ENCODE data around the gene ZNF385B.
"Not testable (repeated sequence)": the region's sequence is repeated elsewhere in the genome, so short reads cannot be mapped to it uniquely, and the experiment has no call there.

The ZNF385B gene

GRCh38 chr2:179675435-179675834 is 186.0 kb downstream of the ZNF385B start:
- no peak for DNase-seq

DNA sequence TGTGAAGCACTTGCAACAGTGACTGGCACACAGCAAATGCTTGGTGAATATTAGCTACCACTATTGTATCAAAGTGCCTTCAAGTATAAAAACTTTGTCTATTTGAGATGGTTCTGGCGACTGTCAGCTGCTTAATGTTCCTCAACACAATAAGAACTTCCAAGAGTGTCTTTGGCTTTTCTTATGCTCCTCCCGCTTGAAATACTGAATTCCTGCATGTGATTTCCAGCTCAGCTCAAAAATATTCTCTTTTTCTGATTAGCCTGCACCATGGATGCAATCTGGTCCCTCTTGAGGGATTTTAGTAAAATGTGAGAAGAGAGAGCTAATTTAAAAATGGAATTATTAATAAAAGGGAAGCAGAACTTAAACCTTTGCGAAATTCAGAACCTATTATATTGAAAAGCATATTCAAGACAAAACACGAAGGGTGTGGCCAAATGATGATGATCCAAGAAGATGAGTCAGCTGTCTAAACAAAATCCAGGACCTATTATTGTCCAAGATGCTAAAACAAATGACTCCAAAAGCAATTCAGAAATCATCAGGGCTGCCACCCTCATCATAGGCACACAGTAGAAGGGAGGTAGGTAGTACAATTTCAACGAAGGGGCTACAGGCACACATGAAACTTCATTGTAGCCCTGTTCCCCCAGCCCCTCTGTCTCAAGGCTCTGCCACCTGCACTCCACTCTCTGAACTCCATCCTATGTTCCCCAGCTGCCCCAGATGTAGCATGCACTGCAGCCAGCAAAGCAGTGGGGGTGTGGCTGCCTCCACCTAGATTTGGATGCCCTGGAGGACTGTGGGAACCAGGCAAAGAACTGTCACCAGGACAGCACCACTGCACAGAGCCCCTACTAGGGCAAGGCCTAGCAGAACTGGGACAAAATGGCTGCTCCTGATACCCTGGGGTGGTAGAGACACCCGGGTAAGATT is 190.1 kb downstream of the ZNF385B start:
- DNase-seq = no peak

DNA sequence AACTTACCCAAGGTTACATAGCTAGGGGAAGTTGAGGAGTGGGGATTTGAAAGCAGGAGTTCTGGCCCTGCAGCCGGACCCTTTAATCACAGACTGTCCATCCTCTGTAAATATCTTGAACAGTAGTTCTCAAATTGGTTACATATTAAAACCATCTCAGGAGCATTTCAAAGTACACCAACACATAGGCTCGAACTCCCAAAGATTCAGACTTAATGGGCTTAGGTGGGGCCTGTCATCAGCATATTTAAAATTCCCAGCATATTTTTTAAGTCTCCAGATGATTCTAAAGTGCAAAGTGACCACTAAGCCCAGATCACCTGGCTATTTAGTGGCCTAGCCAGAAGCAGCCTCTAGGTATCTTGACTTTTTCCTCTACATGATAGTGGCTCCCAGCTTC is 192.2 kb downstream of the ZNF385B start:
- DNase-seq = no peak

DNA sequence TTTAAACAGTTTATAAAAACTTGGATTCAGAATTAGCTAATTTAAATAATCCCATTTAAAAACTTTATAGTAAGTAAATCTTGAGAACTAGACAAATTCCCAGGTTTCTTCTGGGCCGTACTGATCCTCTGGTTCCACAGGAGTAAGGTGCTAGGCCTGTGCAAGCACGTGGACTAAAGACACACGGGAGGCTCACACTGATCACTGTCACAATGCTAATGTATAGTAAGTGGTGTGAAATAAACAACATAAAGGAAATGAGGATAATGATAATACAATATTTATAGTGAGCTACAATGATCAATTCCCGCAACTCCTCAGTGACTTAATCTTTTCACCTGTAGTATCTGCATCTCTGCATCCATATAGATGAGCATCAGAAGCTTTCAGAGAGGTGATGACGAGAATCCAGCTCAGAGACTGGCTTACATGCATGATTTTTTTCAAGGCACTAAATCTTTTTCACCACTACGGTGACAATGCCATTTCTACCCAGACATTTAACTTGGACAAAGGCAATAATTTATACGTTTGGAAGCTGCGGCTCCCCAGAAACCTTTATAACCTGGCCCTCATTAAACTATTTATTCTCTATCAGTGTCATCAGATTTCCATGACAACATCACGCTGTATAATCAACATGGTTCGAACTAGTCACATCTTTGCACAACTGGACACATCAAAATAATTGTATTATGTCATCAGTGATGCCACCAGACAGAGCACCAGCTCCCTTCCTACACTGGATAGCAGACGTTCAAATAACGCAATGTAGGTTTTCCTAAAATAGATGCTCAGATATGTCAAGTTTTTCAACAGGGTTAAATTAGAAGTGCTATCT is 196.2 kb downstream of the ZNF385B start:
- DNase-seq = no peak

DNA sequence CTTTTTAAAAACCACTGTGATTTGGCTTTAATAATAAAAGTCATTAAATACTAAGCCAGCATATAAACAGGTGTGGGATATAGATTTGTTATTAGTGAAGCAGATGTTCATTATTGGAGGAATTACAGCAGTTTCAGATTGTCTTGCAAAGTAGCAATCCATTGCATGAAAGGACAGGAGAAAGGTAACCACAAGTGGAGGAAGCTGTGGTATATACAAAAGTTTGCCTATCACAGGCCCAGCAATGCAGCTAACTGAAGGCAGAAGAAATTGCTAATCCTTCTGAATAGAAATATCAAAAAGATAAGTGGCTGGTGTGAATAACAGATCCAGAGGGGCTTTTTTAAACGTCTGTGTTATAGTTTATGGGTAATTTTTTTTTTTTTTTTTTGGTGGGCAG is 199.4 kb downstream of the ZNF385B start:
- no peak for DNase-seq

- no peak for DNase-seq
These were observed 204.3 kb downstream of the ZNF385B start for GRCh38 chr2:179657068-179657595.

DNA sequence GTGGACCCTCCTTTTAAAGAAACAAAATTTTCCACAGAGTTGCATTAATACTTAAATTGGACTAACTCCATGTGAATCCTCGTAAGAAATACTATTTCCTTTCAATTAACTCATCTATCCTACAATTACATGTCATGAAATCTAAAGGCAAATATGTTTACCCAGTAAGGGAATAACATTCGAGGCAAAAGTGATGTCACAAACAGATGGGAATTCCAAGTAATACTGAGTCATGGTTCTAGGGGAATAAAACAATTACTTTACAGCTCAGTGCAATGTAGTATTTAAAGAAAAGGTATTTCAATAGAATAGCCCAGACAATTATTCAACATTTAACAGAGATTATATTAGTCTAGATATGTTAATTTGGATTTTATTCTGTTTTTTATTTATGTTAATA is 205.8 kb downstream of the ZNF385B start:
- DNase-seq = no peak

- DNase-seq = no peak
These were observed 206.6 kb downstream of the ZNF385B start for GRCh38 chr2:179654806-179655205.

- no peak for DNase-seq
These were observed 209.1 kb downstream of the ZNF385B start for GRCh38 chr2:179652296-179652695.

DNA sequence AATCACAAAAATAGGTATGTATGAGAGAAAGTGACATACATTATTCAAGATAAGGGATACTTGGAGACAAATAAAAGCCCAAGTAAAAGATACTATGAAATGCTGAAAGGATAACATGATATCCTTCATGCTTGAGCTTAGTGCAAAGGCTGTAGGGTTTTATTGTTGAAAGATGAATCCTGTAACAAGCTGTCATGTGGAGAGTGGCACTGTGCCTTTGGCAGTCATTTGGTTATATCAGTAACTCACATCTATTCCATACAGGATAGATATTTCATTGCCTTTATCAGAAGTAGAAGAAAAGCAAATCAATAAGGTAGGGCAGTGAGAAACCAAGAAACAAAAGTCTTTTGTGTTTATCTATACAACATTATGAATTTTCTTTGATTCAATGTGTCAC is 211.0 kb downstream of the ZNF385B start:
- no peak for DNase-seq

DNA sequence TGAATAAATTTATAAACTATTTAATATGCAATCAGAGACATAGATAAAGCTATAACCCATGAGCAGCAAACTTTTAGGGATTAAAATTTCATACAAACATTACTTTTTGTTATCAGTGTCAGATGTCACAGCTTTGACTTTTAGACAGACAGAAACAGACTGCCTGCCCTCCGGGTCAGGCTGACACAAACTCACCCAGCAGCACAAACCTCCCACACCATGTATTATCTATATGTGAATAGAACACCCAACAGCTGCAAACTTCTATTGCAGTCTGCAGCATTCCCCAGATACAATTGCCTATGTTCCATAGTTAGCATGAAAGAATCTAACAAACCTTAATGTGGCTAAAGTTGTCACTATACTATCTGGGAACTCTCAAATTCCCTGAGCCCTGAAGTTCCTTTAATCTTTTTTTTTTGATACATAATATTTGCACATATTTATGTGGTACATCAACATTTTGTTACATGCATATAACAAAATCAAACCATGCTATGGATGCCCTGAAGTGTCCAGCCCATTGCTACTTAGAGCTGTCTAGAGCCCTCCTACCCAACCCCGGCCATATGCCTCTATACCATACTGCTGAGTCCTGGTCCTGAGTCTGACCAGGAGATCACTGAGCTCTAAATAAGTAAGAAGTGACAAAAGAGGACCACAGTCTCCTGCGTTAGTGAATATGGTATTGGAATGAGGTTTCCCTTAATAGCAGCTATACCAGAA is 214.4 kb downstream of the ZNF385B start:
- no peak for DNase-seq

DNA sequence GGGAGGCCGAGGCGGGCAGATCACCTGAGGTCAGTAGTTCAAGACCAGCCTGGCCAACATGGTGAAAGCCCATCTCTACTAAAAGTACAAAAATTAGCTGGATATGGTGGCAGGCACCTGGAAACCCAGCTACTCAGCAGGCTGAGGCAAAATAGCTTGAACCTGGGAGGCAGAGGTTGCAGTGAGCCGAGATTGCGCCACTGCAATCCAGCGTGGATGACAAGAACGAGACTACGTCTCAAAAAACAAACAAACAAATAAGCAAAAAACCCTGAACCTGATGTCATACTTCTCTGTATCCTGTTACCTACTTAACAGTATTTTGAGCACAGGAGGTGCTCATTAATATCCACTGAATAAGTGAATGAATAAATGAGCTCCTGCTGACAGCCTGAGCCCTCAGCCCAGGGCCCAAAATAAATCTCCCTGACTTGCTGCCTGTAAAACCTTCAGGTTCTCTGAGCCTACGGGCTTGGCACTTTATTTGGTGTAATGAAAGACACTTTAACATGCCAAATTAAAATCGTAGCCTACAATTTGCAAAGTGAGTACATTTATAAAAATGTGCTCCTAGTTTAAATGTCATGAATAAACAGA is 215.1 kb downstream of the ZNF385B start:
- DNase-seq = no peak

DNA sequence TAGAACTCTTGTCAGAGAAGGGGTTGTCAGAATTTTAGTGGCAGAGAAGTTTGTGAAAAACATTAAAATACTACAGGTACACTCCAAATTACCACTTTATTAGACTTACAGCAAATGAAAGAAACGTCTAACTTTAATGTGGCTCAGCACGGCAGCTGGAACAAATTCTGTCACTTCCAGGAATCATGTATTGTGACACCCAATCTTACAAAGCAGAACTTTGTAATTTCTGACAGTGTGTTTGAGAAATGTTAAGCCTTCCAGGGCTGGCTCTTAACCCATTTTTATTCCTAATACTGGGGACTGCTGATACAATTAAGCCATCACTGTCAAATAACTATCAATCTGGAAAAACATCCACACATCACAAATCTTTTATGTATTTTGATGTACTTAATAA is 216.4 kb downstream of the ZNF385B start:
- DNase-seq = no peak

- no peak for DNase-seq
These were observed 218.9 kb downstream of the ZNF385B start for GRCh38 chr2:179642462-179642861.

DNA sequence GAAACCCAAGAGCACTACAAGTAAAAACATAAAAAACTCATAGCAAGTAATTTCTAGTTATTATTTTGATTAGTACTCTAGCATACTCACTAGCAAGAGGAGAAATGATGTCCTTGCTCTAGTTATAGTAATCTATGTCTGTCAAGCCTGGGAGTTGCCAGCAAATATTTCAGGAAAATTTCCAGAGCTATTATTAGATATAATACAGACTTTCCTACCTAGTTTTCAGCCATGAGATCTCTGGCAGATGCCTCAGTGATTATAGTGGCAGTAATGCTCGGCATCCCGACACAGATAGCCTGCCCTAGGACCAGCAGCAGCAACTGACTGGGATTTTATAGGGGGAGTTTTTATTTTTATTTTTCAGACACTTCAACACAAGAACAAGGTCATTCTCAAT is 224.4 kb downstream of the ZNF385B start:
- no peak for DNase-seq

GRCh38 chr2:179636100-179636980 is 225.1 kb downstream of the ZNF385B start:
- DNase-seq = no peak

DNA sequence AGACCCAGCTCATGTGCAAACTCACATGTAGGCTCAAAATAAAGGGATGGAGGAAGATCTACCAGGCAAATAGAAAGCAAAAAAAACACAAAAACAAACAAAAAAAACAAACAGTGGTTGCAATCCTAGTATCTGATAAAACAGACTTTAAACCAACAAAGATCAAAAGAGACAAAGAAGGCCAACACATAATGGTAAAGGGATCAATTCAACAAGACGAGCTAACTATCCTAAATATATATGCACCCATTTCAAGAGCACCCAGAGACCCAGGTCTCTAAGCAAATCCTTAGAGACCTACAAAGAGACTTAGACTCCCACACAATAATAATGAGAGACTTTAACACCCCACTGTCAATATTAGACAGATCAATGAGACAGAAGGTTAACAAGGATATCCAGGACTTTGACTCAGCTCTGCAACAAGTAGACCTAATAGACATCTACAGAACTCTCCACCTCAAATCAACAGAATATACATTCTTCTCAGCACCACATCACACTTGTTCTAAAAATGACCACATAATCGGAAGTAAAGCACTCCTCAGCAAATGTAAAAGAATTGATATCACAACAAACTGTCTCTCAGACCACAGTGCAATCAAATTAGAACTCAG is 229.5 kb downstream of the ZNF385B start:
- not testable (repeated sequence) for DNase-seq

GRCh38 chr2:179629776-179630175 is 231.6 kb downstream of the ZNF385B start:
- not testable (repeated sequence) for DNase-seq

GRCh38 chr2:179626261-179626660 is 235.2 kb downstream of the ZNF385B start:
- no peak for DNase-seq

GRCh38 chr2:179622635-179623300 is 238.6 kb downstream of the ZNF385B start:
- no peak for DNase-seq

Data from activated CD4-positive, alpha-beta T cell treated with anti-CD3 and anti-CD28 coated beads, Interleukin-2, amount 50 U/mL, for 1 hour (primary cell).